Lower lobe of right lung (tissue), 2 donors: ENCODE data around the gene SLC12A9. TPM values are rescaled to one million over a fixed set of nuclear protein-coding genes. Genes with fewer than 3 reads are reported as not detected.

Experiments
- ATAC-seq, 2 donors: fragments of 200-7000 bp; cut with Tn5 transposase; one replicate each; pipeline ENCODE4 v1.9.1; 2020 to 2022; ENCODE audit warnings: mild to moderate bottlenecking in 2 of 2, moderate library complexity in 2 of 2
- DNase-seq: peaks from one replicate; pipeline ENCODE4 v3.0.0-alpha.2; 2020
- H3K27ac ChIP-seq: fragments of 200-600 bp; one replicate; pipeline ENCODE4 v1.8.0; 2022
- H3K27me3 ChIP-seq: fragments of 200-600 bp; one replicate; pipeline ENCODE4 v1.8.0; 2022; ENCODE audit warnings: low read depth
- H3K36me3 ChIP-seq: fragments of 200-600 bp; one replicate; pipeline ENCODE4 v1.8.0; 2022; ENCODE audit warnings: mild to moderate bottlenecking
- H3K4me1 ChIP-seq: fragments of 200-600 bp; one replicate; pipeline ENCODE4 v1.8.0; 2022
- H3K4me3 ChIP-seq: fragments of 200-600 bp; one replicate; pipeline ENCODE4 v1.8.0; 2022; ENCODE audit warnings: mild to moderate bottlenecking
- H3K9me3 ChIP-seq: fragments of 200-600 bp; one replicate; pipeline ENCODE4 v1.8.0; 2022
- CTCF ChIP-seq: fragments of 200-600 bp; IDR thresholded peaks from one replicate; pipeline ENCODE4 v1.8.0; 2022; ENCODE audit warnings: antibody characterized with exemption, mild to moderate bottlenecking
- intact Hi-C: fragments of 100-400 bp; cut with DNase I; formaldehyde crosslinking; loops from one replicate; pipeline ENCODE4 v1.11.0; 2022
- total RNA-seq: library from RNA; stranded (reverse); fragmentation: NEBNext Ultra II Directional; extraction: Animal tissue kit (Norgen Biotek cat#: 25700); gene quantifications from one replicate; pipeline ENCODE4 v1.2.1, GENCODE V29; 2021
- donor health status: DM: no; HTN: yes; CAD: no; lungs with severe emphysema.

SLC12A9 gene
- total RNA-seq, 1 donor from 2014 or later, result 43.6 TPM

- DNase-seq (no peak), ATAC-seq (no peak)
- Histone ChIP-seq H3K27me3 (no peaks in the 10 kb centered on the region), H3K9me3 (no peaks in the 10 kb centered on the region), H3K36me3 (peaks cover 84% of the 10 kb centered on the region), H3K27ac (no peak overlapping the region), H3K4me3 (no peak overlapping the region), H3K4me1 (peaks cover 36% of the 10 kb centered on the region)
- intact Hi-C loops, result no loop called here
- TF ChIP-seq CTCF, result no peak
Observed at GRCh38 chr7:100879685-100880261, 27.3 kb downstream of the SLC12A9 start.

GRCh38 chr7:100880645-100881044, 28.1 kb downstream of the SLC12A9 start:
- no peaks in the 10 kb centered on the region for H3K27me3 ChIP-seq
- peaks cover 92% of the 10 kb centered on the region for H3K36me3 ChIP-seq
- peaks cover 34% of the 10 kb centered on the region for H3K4me1 ChIP-seq
- ATAC-seq (no peak), DNase-seq (no peak)
- H3K27ac ChIP-seq, result no peak overlapping the region
- no peak for TF ChIP-seq CTCF
- no peak overlapping the region for H3K4me3 ChIP-seq
- intact Hi-C loops, result no loop called here
- no peaks in the 10 kb centered on the region for H3K9me3 ChIP-seq

GRCh38 chr7:100881136-100881535, 28.6 kb downstream of the SLC12A9 start:
- no peaks in the 10 kb centered on the region for H3K27me3 ChIP-seq
- TF ChIP-seq CTCF, result no peak
- intact Hi-C loops, result no loop called here
- peaks cover 29% of the 10 kb centered on the region for H3K4me1 ChIP-seq
- H3K9me3 ChIP-seq, result no peaks in the 10 kb centered on the region
- peaks cover 97% of the 10 kb centered on the region for H3K36me3 ChIP-seq
- DNase-seq, result no peak
- H3K27ac ChIP-seq, result no peak overlapping the region
- no peak overlapping the region for H3K4me3 ChIP-seq
- ATAC-seq, result no peak

- Histone ChIP-seq H3K27ac (no peak overlapping the region), H3K9me3 (no peaks in the 10 kb centered on the region), H3K4me1 (peaks cover 24% of the 10 kb centered on the region), H3K27me3 (no peaks in the 10 kb centered on the region), H3K36me3 (peaks cover 99% of the 10 kb centered on the region), H3K4me3 (no peak overlapping the region)
- intact Hi-C loops, result no loop called here
- peak in 1 of 2 donors; percentile 7 for ATAC-seq
- no peak for DNase-seq
- TF ChIP-seq CTCF, result no peak
Observed at GRCh38 chr7:100882201-100882600, 29.7 kb downstream of the SLC12A9 start.

GRCh38 chr7:100882785-100883526, 30.4 kb downstream of the SLC12A9 start:
- Histone ChIP-seq H3K4me1 (peaks cover 25% of the 10 kb centered on the region), H3K27me3 (no peaks in the 10 kb centered on the region), H3K9me3 (no peaks in the 10 kb centered on the region), H3K27ac (no peak overlapping the region), H3K36me3 (peaks cover 99% of the 10 kb centered on the region), H3K4me3 (no peak overlapping the region)
- ATAC-seq (no peak), DNase-seq (no peak)
- TF ChIP-seq CTCF, result no peak
- intact Hi-C loops, result no loop called here
